ENCODE data around the gene HSPB9. TPM values are rescaled to one million over a fixed set of nuclear protein-coding genes. Genes with fewer than 3 reads are reported as not detected.
A peak's percentile ranks its signal among the peaks of the same experiment; 100 is the strongest.

HSPB9 gene
- total RNA-seq, 4 donors from 2014 or later = 0.33 TPM; not detected in 3

DNA sequence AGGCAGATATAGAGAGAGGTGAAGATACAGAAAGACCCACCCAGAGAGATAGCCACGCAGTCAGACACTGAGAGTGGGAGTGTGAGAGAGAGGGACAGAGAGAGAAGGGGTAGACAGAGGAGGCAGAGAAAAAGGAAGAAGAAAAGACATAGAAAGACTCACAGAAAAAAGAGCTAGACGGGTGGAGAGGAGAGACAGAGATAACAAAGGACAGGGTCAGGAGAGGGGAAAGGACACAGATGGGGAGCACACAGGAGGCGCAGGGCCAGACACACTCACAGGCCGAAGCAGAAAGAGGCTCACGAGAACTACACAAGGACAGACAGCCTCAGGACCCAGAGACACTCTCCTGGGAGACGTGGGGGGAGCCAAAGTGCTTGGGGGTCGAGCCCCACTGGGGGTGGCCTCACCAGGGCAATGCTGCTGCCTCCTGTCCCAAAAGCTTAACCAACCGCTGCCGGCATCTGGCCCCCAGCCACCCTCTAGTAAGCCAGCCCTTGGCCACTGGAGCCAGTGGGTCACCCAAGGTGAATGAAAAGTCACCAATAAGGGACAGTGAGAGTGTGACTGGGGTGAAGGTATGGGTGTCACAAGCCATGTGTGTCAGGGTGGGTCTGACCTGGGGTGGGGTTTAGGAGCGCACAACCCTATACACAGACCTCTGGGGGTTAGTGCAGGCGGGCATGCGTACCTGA lies 28.1 kb upstream of the HSPB9 start:
- H3K4me1 ChIP-seq = peaks cover 6 to 8% of the 10 kb centered on the region in 2 donors

DNA sequence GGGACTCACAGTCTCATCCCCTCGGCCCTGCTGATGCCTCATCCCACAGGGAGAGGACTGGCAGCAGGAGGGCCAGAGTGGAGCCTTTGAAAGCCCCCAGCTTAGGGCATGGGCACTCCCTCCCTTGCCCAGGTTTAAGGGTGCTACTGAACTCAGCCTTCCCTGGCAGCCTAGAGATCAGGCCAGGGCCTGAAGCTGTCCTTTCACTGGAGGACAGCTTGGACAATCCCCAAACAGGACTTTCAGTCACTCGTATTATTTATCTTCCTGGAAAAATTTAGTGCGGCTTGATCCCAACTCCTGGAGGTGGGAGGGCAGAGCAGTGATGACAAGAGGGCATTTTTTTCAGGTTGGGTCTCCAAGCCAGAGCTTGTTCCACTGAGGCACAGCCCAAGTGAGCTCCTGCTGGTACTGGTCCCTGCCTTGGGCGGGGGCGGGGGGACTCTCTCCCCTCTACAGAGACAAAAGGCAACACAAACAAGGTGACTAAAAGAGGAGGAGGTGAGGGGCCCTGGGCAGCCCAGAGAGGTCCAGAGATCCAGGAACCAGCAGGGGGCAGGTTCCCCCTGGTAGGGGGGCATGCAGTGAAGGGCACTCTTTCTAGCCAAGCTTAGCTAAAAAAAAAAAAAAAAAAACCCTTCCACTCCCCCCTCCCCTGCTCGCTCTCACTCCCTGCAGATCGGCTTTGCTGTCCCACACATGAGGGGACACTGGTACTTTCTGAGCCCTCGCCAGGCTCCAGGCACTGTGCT lies 26.1 kb upstream of the HSPB9 start:
- no peak for TF ChIP-seq POLR2A (IDR thresholded peaks at IDR 0.05)
- TF ChIP-seq, protein P1, sequence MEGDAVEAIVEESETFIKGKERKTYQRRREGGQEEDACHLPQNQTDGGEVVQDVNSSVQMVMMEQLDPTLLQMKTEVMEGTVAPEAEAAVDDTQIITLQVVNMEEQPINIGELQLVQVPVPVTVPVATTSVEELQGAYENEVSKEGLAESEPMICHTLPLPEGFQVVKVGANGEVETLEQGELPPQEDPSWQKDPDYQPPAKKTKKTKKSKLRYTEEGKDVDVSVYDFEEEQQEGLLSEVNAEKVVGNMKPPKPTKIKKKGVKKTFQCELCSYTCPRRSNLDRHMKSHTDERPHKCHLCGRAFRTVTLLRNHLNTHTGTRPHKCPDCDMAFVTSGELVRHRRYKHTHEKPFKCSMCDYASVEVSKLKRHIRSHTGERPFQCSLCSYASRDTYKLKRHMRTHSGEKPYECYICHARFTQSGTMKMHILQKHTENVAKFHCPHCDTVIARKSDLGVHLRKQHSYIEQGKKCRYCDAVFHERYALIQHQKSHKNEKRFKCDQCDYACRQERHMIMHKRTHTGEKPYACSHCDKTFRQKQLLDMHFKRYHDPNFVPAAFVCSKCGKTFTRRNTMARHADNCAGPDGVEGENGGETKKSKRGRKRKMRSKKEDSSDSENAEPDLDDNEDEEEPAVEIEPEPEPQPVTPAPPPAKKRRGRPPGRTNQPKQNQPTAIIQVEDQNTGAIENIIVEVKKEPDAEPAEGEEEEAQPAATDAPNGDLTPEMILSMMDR (IDR thresholded peaks at IDR 0.05) = no peak
- intact Hi-C loops (cut with DNase I) = no loop called here
- H3K36me3 ChIP-seq = no peaks in the 10 kb centered on the region
- no peaks in the 10 kb centered on the region for H3K9me3 ChIP-seq
- no peak overlapping the region for H3K27ac ChIP-seq
- DNase-seq = no peak
- no peak overlapping the region for H3K4me3 ChIP-seq (replicated peaks in 1 of 3)
- peaks cover 6 to 8% of the 10 kb centered on the region in 2 donors for H3K4me1 ChIP-seq
- 62 to 67% methylated on average over 7 of the region's 8 CpGs for WGBS, 2 donors
- H3K27me3 ChIP-seq = peaks cover 9% of the 10 kb centered on the region

More for the DNA sequence above, 28.1 kb upstream of the HSPB9 start:
- Histone ChIP-seq H3K9me3 (no peaks in the 10 kb centered on the region), H3K27me3 (peaks cover 9% of the 10 kb centered on the region), H3K27ac (no peak overlapping the region), H3K36me3 (no peaks in the 10 kb centered on the region), H3K4me3 (replicated peaks in 1 of 3) (no peak overlapping the region)
- no peak for DNase-seq
- TF ChIP-seq, protein P1 (IDR thresholded peaks at IDR 0.05) = no peak
- TF ChIP-seq POLR2A (IDR thresholded peaks at IDR 0.05) = no peak
- 82 to 89% methylated on average over 12 of the region's 12 CpGs for WGBS, 2 donors
- intact Hi-C loops (cut with DNase I) = no loop called here

DNA sequence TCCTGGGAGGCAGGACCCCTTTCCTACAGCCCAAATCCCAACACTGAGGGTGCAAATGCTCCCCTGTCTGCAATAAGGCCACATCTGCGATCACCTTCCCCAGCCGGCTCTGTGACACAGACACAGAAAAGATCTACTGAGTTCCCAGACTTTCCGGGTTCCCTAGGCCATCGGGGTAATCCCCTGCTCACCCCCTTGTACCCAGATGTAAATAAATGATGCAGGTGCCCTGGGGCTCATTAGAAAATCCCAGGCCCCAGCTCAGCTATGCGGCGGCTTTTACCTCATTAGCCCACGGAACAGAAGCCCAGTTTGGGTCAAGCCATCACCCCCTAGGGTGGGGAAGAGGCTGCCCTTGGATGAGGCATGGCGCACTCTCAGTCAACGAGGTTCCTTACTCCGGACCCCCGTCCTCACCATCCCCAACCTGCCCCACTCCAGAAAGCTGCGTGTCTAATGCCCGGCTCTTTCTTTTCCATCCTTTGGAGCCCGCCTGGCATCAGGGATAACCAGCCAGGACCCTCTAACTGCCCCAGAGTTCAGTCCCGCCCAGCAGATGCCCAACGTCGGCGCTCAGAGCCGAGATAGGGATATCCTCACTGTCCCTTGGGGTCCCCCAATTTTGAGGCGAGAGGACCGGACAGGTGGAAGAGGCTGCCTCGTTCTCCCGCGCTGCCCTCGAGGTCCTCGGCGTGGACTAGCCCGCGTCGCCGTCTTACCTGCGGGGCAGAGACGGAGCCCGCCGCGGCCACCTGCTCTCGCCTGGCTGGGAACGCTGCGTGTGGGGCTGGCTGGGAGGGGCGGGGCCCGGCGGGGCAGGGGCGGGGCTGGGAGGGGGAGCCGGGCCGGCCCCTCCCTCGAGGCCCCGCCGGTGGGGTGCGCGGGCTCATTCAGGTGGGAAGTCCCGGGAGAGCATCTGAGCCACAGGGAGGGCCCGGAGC lies 24.6 kb upstream of the HSPB9 start, which contains the start of gene ZNF385C:
Gene ZNF385C, minus strand, starts transcription at position 783 of the 941 bp plus-strand sequence. CDS start 35,417 bp downstream, outside the sequence.
- peaks cover 6 to 8% of the 10 kb centered on the region in 2 donors for H3K4me1 ChIP-seq
- H3K4me3 ChIP-seq (replicated peaks in 1 of 3) = peak within 1 kb of the TSS in 1 of 3 donors; percentile 11
- no peak within 1 kb of the TSS for H3K27ac ChIP-seq
- H3K36me3 ChIP-seq = no peaks in the 10 kb centered on the region
- WGBS, 2 donors = 20 to 22% methylated on average over 19 to 20 of the region's 52 CpGs
- peaks cover 9% of the 10 kb centered on the region for H3K27me3 ChIP-seq
- DNase-seq = peak in 1 of 2 donors; percentile 27
- no peak for TF ChIP-seq POLR2A (IDR thresholded peaks at IDR 0.05)
- TF ChIP-seq, protein P1 (IDR thresholded peaks at IDR 0.05) = no peak
- intact Hi-C loops (cut with DNase I) = no loop called here
- no peaks in the 10 kb centered on the region for H3K9me3 ChIP-seq

DNA sequence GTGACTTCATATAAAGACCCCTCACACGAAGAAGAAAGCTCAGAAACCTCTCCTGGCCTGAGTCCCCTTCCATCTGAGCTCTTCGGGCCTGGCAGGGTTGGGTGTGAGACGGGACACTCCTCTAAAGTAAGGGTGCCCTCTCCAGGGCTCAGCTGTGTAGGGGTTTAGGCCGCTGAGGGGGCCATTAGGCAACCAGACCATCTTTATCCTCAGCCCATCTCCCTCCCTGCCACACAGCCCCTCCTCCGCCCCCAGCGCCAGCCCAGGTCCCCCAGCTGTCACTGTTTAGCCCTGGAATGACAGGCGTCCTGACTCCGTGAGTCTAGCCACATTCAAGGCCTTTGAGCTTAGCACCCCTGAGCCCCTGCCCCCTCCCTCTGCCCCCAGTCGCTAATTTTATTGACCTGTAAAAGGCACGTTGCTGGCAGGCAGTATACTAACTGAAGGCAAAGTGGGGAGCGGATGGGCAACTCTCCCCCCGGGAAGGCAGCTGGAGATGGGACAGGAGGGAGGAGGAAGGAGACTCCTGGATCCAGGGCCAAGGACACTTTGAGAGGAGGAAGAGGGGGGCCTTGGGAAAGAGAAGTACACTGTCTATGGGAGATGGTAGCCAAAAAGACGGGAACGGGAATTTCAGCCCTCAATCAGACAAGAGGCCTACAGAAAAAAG lies 23.7 kb upstream of the HSPB9 start:
- intact Hi-C loops (cut with DNase I) = no loop called here

More for the DNA sequence above, 23.7 kb upstream of the HSPB9 start:
- no peaks in the 10 kb centered on the region for H3K9me3 ChIP-seq
- DNase-seq = no peak
- TF ChIP-seq, protein P1 (IDR thresholded peaks at IDR 0.05) = no peak
- TF ChIP-seq POLR2A (IDR thresholded peaks at IDR 0.05) = no peak
- no peaks in the 10 kb centered on the region for H3K36me3 ChIP-seq
- H3K4me3 ChIP-seq (replicated peaks in 1 of 3) = no peak overlapping the region
- WGBS, 2 donors = 66 to 79% methylated on average over 10 to 11 of the region's 14 CpGs
- peaks cover 9% of the 10 kb centered on the region for H3K27me3 ChIP-seq
- no peak overlapping the region for H3K27ac ChIP-seq
- H3K4me1 ChIP-seq = peaks cover 6 to 8% of the 10 kb centered on the region in 2 donors
